ENCODE results near the gene GOLGA2. TPM values are rescaled to one million over a fixed set of nuclear protein-coding genes. Genes with fewer than 3 reads are reported as not detected.

The GOLGA2 gene
- total RNA-seq, 1 donor from 2014 or later: 91.5 TPM

DNA sequence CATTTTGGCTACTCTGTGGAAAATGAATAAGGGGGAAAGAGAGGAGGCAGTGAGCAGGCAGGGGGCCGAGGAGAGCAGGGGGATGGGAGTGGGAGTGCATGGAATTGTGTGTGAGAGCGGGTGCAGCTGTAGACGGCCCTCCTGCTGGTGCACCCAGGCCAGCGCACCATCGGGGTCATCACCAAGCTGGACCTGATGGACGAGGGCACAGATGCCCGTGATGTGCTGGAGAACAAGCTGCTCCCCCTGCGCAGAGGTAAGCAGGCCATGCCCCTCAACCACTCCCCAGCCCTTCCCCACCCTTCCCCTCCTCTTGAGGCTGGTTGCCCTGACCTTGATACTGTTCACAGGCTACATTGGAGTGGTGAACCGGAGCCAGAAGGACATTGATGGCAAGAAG lies 56.0 kb downstream of the GOLGA2 start:
- H3K27ac Mint-ChIP-seq: no peak overlapping the region
- no peak overlapping the region for H3K4me3 Mint-ChIP-seq
- H3K4me1 Mint-ChIP-seq (ENCODE audit: unreplicated experiment): peaks cover 15% of the 10 kb centered on the region
- H3K36me3 Mint-ChIP-seq: peaks cover 13% of the 10 kb centered on the region
- no peaks in the 10 kb centered on the region for H3K9me3 Mint-ChIP-seq
- H3K27me3 Mint-ChIP-seq: peaks cover 3% of the 10 kb centered on the region
- no peak for DNase-seq (ENCODE audit: extremely low spot score, unreplicated experiment)
- TF ChIP-seq, protein P1, sequence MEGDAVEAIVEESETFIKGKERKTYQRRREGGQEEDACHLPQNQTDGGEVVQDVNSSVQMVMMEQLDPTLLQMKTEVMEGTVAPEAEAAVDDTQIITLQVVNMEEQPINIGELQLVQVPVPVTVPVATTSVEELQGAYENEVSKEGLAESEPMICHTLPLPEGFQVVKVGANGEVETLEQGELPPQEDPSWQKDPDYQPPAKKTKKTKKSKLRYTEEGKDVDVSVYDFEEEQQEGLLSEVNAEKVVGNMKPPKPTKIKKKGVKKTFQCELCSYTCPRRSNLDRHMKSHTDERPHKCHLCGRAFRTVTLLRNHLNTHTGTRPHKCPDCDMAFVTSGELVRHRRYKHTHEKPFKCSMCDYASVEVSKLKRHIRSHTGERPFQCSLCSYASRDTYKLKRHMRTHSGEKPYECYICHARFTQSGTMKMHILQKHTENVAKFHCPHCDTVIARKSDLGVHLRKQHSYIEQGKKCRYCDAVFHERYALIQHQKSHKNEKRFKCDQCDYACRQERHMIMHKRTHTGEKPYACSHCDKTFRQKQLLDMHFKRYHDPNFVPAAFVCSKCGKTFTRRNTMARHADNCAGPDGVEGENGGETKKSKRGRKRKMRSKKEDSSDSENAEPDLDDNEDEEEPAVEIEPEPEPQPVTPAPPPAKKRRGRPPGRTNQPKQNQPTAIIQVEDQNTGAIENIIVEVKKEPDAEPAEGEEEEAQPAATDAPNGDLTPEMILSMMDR (conservative IDR thresholded peaks at IDR 0.05): no peak

DNA sequence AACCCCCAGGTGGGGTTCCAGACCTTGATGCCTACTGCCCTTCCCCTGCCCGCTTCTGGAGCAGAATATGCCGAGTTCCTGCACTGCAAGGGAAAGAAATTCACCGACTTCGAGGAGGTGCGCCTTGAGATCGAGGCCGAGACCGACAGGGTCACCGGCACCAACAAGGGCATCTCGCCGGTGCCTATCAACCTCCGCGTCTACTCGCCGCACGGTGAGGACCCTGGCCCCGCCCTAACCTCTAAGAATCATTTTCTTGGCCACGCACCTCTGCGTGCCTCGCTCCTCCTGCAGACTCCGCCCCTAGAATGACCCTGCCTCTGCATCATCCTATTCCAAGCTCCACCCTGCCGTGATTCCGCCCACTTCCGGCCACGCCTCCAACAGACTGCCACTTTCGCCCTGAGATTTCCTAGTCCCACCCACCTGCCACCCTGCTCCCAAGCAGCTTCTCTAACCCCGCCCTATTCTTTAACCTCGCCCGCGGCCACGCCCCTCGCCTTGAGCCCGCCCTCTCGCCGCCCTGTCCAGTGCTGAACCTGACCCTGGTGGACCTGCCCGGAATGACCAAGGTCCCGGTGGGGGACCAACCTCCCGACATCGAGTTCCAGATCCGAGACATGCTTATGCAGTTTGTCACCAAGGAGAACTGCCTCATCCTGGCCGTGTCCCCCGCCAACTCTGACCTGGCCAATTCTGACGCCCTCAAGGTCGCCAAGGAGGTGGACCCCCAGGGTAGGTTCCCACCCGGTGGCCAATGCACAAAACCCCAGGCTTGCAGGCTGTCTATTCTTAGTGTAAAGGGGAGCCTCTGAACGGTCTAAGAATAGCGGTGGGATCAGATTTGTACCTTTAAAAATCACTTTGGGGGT lies 57.1 kb downstream of the GOLGA2 start:
- Mint-ChIP-seq H3K36me3 (peaks cover 13% of the 10 kb centered on the region), H3K4me1 (ENCODE audit: unreplicated experiment) (peaks cover 15% of the 10 kb centered on the region), H3K27me3 (peaks cover 3% of the 10 kb centered on the region), H3K9me3 (no peaks in the 10 kb centered on the region), H3K4me3 (peak overlapping the region; percentile 88), H3K27ac (peak overlapping the region; percentile 91)
- TF ChIP-seq, protein P1 (conservative IDR thresholded peaks at IDR 0.05): no peak
- DNase-seq (ENCODE audit: extremely low spot score, unreplicated experiment): peak; percentile 84

DNA sequence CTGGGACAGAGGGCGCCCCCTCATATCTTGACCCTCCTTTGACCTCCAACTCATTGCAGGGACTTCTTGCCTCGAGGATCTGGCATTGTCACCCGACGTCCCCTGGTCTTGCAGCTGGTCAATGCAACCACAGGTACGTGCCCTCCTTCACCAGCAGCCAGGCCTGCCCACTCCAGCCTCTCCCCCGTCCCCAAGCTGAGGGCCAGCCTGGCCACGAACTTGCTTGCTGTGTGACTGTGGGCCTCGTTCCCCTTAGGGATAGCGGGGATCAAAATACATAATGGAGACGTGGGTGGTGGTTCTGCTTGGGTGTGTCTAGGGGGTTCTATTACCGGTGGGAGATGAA lies 57.7 kb downstream of the GOLGA2 start:
- TF ChIP-seq, protein P1 (conservative IDR thresholded peaks at IDR 0.05): no peak
- H3K9me3 Mint-ChIP-seq: no peaks in the 10 kb centered on the region
- peak overlapping the region; percentile 88 for H3K4me3 Mint-ChIP-seq
- peaks cover 10% of the 10 kb centered on the region for H3K36me3 Mint-ChIP-seq
- H3K27ac Mint-ChIP-seq: peak overlapping the region; percentile 91
- no peak for DNase-seq (ENCODE audit: extremely low spot score, unreplicated experiment)
- peaks cover 15% of the 10 kb centered on the region for H3K4me1 Mint-ChIP-seq (ENCODE audit: unreplicated experiment)
- H3K27me3 Mint-ChIP-seq: peaks cover 3% of the 10 kb centered on the region

DNA sequence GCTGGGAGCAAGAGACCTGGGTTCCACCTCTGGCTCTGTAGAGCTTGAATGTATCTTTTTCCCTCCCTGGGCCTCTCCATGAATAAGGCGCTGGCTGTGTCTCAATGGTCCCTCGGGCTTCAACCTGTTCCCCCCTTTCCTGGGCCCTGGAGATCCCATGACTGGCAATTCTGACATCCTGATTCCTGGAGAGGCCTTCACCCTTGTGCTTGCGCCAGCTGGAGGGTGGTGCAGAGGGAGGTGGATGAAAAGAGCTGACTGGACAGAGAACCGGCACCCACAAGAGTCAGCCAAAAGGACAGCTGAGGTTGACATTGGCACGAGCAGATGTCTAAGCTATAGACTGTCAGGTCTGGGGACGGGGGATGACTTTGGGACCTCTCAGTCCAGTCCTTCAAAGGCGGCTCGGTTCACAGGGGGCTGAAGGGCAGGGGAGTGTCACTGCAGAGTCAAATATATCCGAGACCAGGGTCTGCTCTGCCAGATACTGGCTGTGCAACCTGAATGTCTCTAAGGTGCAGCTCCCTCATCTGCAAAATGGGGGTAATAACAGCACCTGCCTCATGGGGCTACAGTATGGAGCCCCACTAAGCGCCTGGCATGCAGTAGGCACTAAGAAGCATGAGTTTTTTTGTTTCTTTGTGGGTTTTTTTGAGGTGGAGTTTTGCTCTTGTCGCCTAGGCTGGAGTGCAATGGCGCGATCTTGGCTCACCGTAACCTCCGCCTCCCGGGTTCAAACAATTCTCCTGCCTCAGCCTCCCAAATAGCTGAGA lies 58.8 kb downstream of the GOLGA2 start:
- no peak overlapping the region for H3K4me3 Mint-ChIP-seq

More for the DNA sequence above, 58.8 kb downstream of the GOLGA2 start:
- peaks cover 8% of the 10 kb centered on the region for H3K36me3 Mint-ChIP-seq
- no peak overlapping the region for H3K27ac Mint-ChIP-seq
- TF ChIP-seq, protein P1 (conservative IDR thresholded peaks at IDR 0.05): no peak
- no peak for DNase-seq (ENCODE audit: extremely low spot score, unreplicated experiment)
- H3K27me3 Mint-ChIP-seq: peaks cover 3% of the 10 kb centered on the region
- no peaks in the 10 kb centered on the region for H3K9me3 Mint-ChIP-seq
- H3K4me1 Mint-ChIP-seq (ENCODE audit: unreplicated experiment): peaks cover 20% of the 10 kb centered on the region

Measured in type B pancreatic cell (in vitro differentiated cells).